ENCODE data around the gene RALGPS1.
"Not testable (repeated sequence)": the region's sequence is repeated elsewhere in the genome, so short reads cannot be mapped to it uniquely, and the experiment has no call there.

Gene RALGPS1

DNA sequence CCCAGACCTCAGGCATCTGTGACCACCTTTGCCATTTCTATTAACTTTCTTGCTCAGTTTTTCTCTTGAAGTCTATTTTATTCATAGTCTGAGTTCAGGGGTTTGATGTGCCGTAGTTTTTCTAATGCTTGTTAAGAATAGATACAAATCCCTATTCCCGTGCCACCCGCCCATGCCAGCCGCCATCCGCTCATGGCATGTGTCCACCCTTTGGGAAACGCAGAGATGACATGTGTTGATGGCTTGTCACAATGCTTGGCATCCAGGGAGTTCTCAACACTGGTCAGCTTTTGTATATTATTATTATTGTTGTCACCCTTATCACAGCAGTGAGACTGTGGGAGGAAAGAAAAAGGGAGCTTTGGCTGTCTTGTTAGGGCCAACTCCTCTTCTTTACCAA is 225.2 kb downstream of the RALGPS1 start:
- TF ChIP-seq, protein P1, sequence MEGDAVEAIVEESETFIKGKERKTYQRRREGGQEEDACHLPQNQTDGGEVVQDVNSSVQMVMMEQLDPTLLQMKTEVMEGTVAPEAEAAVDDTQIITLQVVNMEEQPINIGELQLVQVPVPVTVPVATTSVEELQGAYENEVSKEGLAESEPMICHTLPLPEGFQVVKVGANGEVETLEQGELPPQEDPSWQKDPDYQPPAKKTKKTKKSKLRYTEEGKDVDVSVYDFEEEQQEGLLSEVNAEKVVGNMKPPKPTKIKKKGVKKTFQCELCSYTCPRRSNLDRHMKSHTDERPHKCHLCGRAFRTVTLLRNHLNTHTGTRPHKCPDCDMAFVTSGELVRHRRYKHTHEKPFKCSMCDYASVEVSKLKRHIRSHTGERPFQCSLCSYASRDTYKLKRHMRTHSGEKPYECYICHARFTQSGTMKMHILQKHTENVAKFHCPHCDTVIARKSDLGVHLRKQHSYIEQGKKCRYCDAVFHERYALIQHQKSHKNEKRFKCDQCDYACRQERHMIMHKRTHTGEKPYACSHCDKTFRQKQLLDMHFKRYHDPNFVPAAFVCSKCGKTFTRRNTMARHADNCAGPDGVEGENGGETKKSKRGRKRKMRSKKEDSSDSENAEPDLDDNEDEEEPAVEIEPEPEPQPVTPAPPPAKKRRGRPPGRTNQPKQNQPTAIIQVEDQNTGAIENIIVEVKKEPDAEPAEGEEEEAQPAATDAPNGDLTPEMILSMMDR (conservative IDR thresholded peaks at IDR 0.05): no peak

DNA sequence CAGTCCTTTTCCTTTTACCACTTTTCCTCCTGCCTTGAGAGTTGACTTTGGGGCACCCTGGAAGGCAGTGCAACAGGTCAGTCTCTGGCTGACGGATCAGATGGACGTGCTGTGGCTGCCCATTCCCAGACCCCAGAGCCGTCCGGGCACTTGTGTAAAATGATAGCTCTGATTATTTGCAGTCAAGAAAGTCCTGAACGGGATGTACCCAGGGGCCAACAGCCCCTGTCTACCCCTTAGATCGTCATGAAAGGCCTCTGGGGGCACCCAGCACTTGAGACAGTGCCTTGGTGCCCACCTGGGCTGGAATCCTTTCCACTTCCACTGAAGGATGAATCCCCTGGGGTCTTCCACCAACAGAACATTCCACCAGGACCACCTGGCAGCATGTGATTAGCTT is 225.6 kb downstream of the RALGPS1 start:
- TF ChIP-seq, protein P1 (conservative IDR thresholded peaks at IDR 0.05): no peak
- no peak overlapping the region for H3K27ac ChIP-seq

More for the DNA sequence above, 225.2 kb downstream of the RALGPS1 start:
- no peak overlapping the region for H3K27ac ChIP-seq

DNA sequence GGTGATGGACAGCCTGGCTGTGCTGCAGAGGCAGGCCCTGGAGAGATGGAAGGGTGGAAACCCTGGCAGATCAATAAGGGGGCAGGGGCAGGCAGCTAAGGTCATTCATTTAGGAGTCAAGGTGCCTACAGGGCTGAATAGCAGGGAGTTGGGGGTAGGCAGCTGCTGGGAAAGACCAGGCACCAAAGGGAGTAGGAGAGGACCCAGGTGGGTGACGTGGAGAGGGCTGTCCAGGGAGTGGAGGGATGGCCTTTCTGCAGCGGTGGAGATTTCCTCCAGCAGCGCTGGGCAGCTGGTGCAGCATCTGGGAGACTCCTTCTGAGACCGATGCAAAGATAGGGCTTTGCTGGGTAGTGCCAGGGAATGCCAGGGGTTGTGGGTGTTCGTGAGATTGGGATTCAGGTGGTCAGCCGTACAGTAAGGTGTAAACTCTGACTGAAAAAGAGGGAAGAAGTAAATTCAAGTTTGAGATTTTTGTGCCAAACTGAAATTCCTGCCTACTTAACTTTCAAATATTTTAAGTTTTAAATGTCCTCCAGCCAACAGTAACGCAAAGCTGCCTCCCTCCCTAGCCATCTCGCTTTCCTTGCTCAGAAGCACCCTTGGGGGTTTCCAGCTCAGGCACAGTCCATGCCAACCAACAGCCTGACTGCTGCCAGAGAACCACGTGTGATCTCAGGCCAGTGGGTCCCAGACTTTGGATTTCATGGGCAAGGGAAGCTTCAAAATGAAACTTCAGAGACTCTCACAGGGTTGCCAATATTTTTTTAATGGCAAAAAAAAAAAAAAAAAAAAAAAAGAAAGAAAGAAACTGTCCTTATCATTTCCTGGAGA is 226.5 kb downstream of the RALGPS1 start:
- no peak overlapping the region for H3K27ac ChIP-seq
- TF ChIP-seq, protein P1 (conservative IDR thresholded peaks at IDR 0.05): no peak

DNA sequence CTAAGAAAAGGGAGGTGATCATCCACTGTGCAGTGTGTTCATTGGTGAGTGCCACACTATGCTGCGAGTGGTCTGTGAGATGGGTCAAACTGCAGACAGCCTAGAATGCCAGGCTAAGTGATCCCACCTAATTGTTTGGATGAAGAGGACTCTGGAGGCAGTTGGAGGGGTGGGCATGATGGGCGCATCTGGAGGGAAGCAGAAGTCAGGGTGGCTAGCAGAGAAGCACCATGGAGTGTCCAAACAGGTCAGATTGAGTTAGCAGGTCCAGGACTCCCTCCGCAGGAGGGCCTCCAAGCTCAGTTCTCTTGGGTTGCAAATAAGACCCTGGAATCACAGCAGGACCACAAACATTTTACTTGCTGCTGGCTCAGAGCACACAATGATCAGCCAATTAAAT is 227.7 kb downstream of the RALGPS1 start:
- H3K27ac ChIP-seq: peak overlapping the region; percentile 43; the same call in 1 of the 2 replicates
- TF ChIP-seq, protein P1 (conservative IDR thresholded peaks at IDR 0.05): no peak

DNA sequence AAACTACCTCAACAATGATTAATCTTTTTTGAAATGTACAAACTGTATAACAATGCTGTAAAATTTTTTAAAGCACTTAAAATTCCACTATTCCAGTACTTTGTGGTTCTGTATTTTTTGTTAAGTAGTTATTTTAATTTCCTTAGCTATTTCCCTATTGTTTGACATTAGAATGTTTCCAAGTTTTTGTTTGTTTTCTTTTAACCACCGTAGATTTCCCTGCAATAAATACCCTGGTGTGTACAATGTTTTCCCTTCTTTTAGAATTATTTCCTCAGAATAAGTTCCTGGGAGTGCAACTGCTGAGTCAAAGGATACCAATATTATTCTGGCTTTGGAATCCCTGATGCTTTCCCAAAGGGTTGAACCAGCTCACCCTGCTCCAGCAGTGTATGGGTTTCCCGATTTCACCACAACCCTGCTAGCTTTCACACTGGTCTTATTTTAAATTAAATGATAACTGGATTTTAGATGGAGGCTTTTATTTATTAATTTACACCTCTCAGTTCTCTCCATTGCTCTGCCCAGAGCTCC is 228.4 kb downstream of the RALGPS1 start:
- TF ChIP-seq, protein P1 (conservative IDR thresholded peaks at IDR 0.05): no peak
- peak overlapping the region; percentile 43 for H3K27ac ChIP-seq

DNA sequence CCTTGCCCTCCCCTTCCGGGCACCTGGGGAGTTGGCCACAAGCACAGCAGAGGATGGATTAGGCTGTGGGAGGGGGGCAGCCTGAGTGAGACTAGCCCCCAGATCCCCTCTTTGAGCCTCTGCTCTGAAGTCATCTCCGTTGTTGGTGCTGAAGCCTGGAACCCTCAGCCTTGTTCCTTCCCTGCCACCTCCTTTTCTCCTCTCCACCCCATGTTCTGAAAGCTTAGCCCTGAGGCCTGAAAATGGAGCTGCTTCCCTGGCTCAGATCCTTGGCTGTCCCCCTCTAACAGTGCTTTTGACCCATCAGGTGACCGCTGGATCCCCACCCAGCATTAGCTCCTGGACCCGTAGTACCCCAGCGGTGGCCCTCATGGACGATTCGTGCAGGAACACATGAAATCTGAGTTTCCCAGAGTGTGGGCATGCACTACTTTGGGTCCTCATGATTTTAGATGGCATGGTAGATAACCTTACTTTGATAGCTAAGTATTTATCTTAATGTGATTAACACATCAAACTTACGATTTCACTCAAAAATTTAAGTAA is 229.4 kb downstream of the RALGPS1 start:
- TF ChIP-seq, protein P1 (conservative IDR thresholded peaks at IDR 0.05): no peak
- peak overlapping the region; percentile 43; the same call in 1 of the 2 replicates for H3K27ac ChIP-seq

DNA sequence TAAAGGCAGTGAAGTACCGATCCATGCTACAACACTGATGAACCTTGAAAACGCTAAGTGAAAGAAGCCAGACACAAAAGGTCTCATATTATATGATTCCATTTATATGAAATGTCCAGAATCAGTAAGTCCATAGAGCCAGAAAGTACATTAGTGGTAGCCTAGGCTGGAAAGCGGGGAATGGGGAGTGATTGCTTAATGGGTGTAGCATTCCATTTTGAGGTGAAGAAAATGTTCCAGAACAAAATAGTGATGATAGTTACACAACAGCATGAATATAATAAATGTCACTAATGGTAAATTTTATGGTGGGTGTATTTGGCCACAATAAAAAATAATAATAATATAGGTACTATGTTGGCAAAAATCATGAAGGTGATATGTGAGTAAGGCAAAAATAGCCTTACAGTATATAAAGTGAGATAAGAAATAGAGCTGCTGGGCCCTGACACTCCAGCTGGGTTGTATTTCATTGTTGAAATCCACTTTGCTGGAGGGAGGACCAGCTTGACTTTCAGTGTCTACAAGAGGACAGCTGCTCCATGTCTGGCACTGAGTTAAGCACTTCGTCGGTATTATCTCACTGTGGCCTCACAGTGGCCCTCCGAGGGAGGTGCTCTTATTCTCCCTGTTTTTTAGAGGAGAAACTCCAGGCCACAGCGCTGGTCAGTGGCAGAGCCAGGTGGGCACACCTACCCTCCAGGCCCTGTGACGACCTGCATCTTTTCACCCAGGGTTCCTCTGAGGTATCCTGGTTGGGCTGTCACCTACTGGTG is 230.3 kb downstream of the RALGPS1 start:
- H3K27ac ChIP-seq: no peak overlapping the region
- TF ChIP-seq, protein P1 (conservative IDR thresholded peaks at IDR 0.05): no peak

DNA sequence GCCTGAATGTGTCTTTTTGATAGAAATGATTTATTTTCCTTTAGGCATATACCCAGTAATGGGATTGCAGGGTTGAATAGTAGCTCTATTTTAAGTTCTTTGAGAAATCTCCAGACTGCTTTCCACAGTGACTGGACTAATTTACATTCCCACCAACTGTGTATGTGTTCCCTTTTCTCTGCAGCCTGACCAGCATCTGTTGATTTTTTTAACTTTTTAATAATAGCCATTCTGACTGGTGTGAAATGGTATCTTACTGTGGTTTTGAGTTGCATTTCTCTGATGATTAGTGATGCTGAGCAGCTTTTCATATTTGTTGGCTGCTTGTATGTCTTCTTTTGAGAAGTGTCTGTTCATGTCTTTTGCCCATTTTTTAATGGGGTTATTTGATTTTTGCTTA is 232.3 kb downstream of the RALGPS1 start:
- not testable (repeated sequence) for H3K27ac ChIP-seq

Measured in VCaP (cell line).